CD4-positive, alpha-beta T cell treated with Interleukin-6 at 100 ng/mL for 8 hours (primary cell): ENCODE measurements around the gene SDCCAG8.
"Not testable (repeated sequence)": the region's sequence is repeated elsewhere in the genome, so short reads cannot be mapped to it uniquely, and the experiment has no call there.

Source experiments
- DNase-seq: peaks from one replicate; pipeline ENCODE4 v3.0.0-alpha.2; 2020; ENCODE audit warnings: mixed read lengths, low spot score

SDCCAG8 gene

GRCh38 chr1:243255791-243256512 lies at the start of gene SDCCAG8:
SDCCAG8 (plus strand) TSS chr1:243256041; CDS start chr1:243256174, 133 bp downstream.
- DNase-seq, result peak; percentile 96

- DNase-seq, result not testable (repeated sequence)
Measured at GRCh38 chr1:243211984-243212383, 43.9 kb upstream of the SDCCAG8 start.

GRCh38 chr1:243213045-243213787 lies 42.6 kb upstream of the SDCCAG8 start:
- DNase-seq, result no peak

GRCh38 chr1:243215276-243215875 lies 40.5 kb upstream of the SDCCAG8 start:
- DNase-seq, result not testable (repeated sequence)

GRCh38 chr1:243216741-243217140 lies 39.1 kb upstream of the SDCCAG8 start:
- DNase-seq, result no peak

GRCh38 chr1:243217349-243217748 lies 38.5 kb upstream of the SDCCAG8 start:
- no peak for DNase-seq

- no peak for DNase-seq
Measured at GRCh38 chr1:243218059-243218458, 37.8 kb upstream of the SDCCAG8 start.

GRCh38 chr1:243227622-243228021 lies 28.2 kb upstream of the SDCCAG8 start:
- DNase-seq, result no peak

- DNase-seq, result no peak
Measured at GRCh38 chr1:243229526-243229925, 26.3 kb upstream of the SDCCAG8 start.

GRCh38 chr1:243230914-243231313 lies 24.9 kb upstream of the SDCCAG8 start:
- DNase-seq, result no peak

- DNase-seq, result no peak
Measured at GRCh38 chr1:243233908-243234307, 21.9 kb upstream of the SDCCAG8 start.

GRCh38 chr1:243234978-243235647 lies 20.7 kb upstream of the SDCCAG8 start:
- no peak for DNase-seq

- DNase-seq, result no peak
Measured at GRCh38 chr1:243236604-243237252, 19.1 kb upstream of the SDCCAG8 start.

- no peak for DNase-seq
Measured at GRCh38 chr1:243244432-243244841, 11.4 kb upstream of the SDCCAG8 start.

- no peak for DNase-seq
Measured at GRCh38 chr1:243246916-243247315, 8.9 kb upstream of the SDCCAG8 start.

GRCh38 chr1:243247901-243248300 lies 7.9 kb upstream of the SDCCAG8 start:
- no peak for DNase-seq

GRCh38 chr1:243249214-243249613 lies 6.6 kb upstream of the SDCCAG8 start:
- DNase-seq, result no peak

- DNase-seq, result no peak
Measured at GRCh38 chr1:243250102-243250501, 5.7 kb upstream of the SDCCAG8 start.

GRCh38 chr1:243251539-243251938 lies 4.3 kb upstream of the SDCCAG8 start:
- DNase-seq, result no peak

GRCh38 chr1:243253211-243253925 lies 2.5 kb upstream of the SDCCAG8 start:
- DNase-seq, result no peak

GRCh38 chr1:243253926-243254232 lies 2.0 kb upstream of the SDCCAG8 start:
- peak; percentile 9 for DNase-seq
